H9 (cell line): ENCODE results near the gene TXLNG. TPM values are rescaled to one million over a fixed set of nuclear protein-coding genes. Genes with fewer than 3 reads are reported as not detected.

Experiments used
- DNase-seq: peaks from one replicate; pipeline ENCODE4 v3.0.0-alpha.2; 2017
- H2AFZ ChIP-seq: one replicate; pipeline ENCODE4 v1.6.1; 2013; ENCODE audit warnings: mild to moderate bottlenecking, low read length, control low read depth, moderate library complexity
- H2AK5ac ChIP-seq: 2 replicates; pipeline ENCODE4 v1.6.1; 2013; ENCODE audit warnings: low read length, control low read depth, mixed read lengths; ENCODE audit not compliant: insufficient read length
- H2BK120ac ChIP-seq: one replicate; pipeline ENCODE4 v1.6.1; 2013; ENCODE audit warnings: low read depth, mild to moderate bottlenecking, low read length, control low read depth, inconsistent platforms; ENCODE audit not compliant: poor library complexity, severe bottlenecking
- H2BK12ac ChIP-seq: 2 replicates; pipeline ENCODE4 v1.6.1; 2013; ENCODE audit warnings: low read length, control low read depth, mixed read lengths, low read depth; ENCODE audit not compliant: insufficient read length
- H2BK15ac ChIP-seq: 2 replicates; pipeline ENCODE4 v1.6.1; 2013; ENCODE audit warnings: low read depth, low read length, control low read depth
- H2BK20ac ChIP-seq: one replicate; pipeline ENCODE4 v1.6.1; 2013; ENCODE audit warnings: low read depth, mild to moderate bottlenecking, low read length, control low read depth, inconsistent platforms; ENCODE audit not compliant: poor library complexity, severe bottlenecking
- H2BK5ac ChIP-seq: 2 replicates; pipeline ENCODE4 v1.6.1; 2013; ENCODE audit warnings: low read length, control low read depth, mixed read lengths; ENCODE audit not compliant: insufficient read length
- H3K14ac ChIP-seq: 2 replicates; pipeline ENCODE4 v1.6.1; 2013; ENCODE audit warnings: low read length, control low read depth; ENCODE audit not compliant: insufficient read depth
- H3K18ac ChIP-seq: 2 replicates; pipeline ENCODE4 v1.6.1; 2013; ENCODE audit warnings: low read depth, mild to moderate bottlenecking, mixed read lengths, low read length, control low read depth; ENCODE audit not compliant: insufficient read length
- H3K23ac ChIP-seq: 2 replicates; pipeline ENCODE4 v1.6.1; 2013; ENCODE audit warnings: low read length, control low read depth, mixed read lengths, low read depth; ENCODE audit not compliant: insufficient read length
- H3K23me2 ChIP-seq: 2 replicates; pipeline ENCODE4 v1.6.1; 2013; ENCODE audit warnings: low read depth, mild to moderate bottlenecking, mixed read lengths, low read length, control low read depth; ENCODE audit not compliant: insufficient read length, poor library complexity, severe bottlenecking
- H3K27ac ChIP-seq: 2 replicates; pipeline ENCODE4 v1.5.1; 2013; ENCODE audit warnings: low read length, control low read depth, mixed read lengths, low read depth; ENCODE audit not compliant: insufficient read length
- H3K27me3 ChIP-seq: 2 replicates; pipeline ENCODE4 v1.6.1; 2013; ENCODE audit warnings: low read length, control low read depth, inconsistent platforms; ENCODE audit not compliant: insufficient read depth
- H3K4ac ChIP-seq: 2 replicates; pipeline ENCODE4 v1.6.1; 2013; ENCODE audit warnings: low read depth, mild to moderate bottlenecking, control low read depth, inconsistent platforms, low read length, moderate library complexity
- H3K4me1 ChIP-seq: 2 replicates; pipeline ENCODE4 v1.6.1; 2013; ENCODE audit warnings: low read length, control low read depth, inconsistent platforms; ENCODE audit not compliant: insufficient read depth
- H3K4me2 ChIP-seq: 2 replicates; pipeline ENCODE4 v1.6.1; 2013; ENCODE audit warnings: low read length, control low read depth, mixed read lengths; ENCODE audit not compliant: insufficient read length, insufficient read depth
- H3K56ac ChIP-seq: 2 replicates; pipeline ENCODE4 v1.6.1; 2013; ENCODE audit warnings: low read depth, mild to moderate bottlenecking, mixed read lengths, low read length, control low read depth; ENCODE audit not compliant: insufficient read length
- H3K79me1 ChIP-seq: 2 replicates; pipeline ENCODE4 v1.6.1; 2013; ENCODE audit warnings: low read depth, mild to moderate bottlenecking, moderate library complexity, low read length, control low read depth, inconsistent platforms; ENCODE audit not compliant: insufficient read depth, poor library complexity, severe bottlenecking
- H3K79me2 ChIP-seq: 2 replicates; pipeline ENCODE4 v1.6.1; 2013; ENCODE audit warnings: low read length, control low read depth, inconsistent platforms; ENCODE audit not compliant: insufficient read depth
- H3K9ac ChIP-seq: 2 replicates; pipeline ENCODE4 v1.6.1; 2013; ENCODE audit warnings: low read length, control low read depth, mixed read lengths; ENCODE audit not compliant: insufficient read length; ENCODE audit errors: extremely low read depth
- H3K9me3 ChIP-seq: one replicate; pipeline ENCODE4 v1.6.1; 2013; ENCODE audit warnings: low read depth, low read length, inconsistent platforms; ENCODE audit not compliant: control insufficient read depth
- H3T11ph ChIP-seq: one replicate; pipeline ENCODE4 v1.6.1; 2013; ENCODE audit warnings: mild to moderate bottlenecking, low read length, control low read depth, inconsistent platforms
- H4K20me1 ChIP-seq: one replicate; pipeline ENCODE4 v1.6.1; 2013; ENCODE audit not compliant: control insufficient read depth, insufficient read length, insufficient read depth
- H4K5ac ChIP-seq: 2 replicates; pipeline ENCODE4 v1.6.1; 2013; ENCODE audit warnings: low read depth, mild to moderate bottlenecking, mixed read lengths, low read length, control low read depth; ENCODE audit not compliant: insufficient read length
- H4K8ac ChIP-seq: replicated peaks from 2 replicates; pipeline ENCODE4 v1.6.1; 2013; ENCODE audit warnings: low read length, control low read depth, mixed read lengths, low read depth; ENCODE audit not compliant: insufficient read length
- H4K91ac ChIP-seq: 2 replicates; pipeline ENCODE4 v1.6.1; 2013; ENCODE audit warnings: low read depth, mild to moderate bottlenecking, moderate library complexity, mixed read lengths, low read length, control low read depth; ENCODE audit not compliant: insufficient read length
- H3K27ac Mint-ChIP-seq, 3 experiments: 2 replicates in 2 of 3; 3 replicates in 1 of 3; pipeline ENCODE4 v1.8.0; 2020 to 2021; ENCODE audit warnings: mixed read lengths in 3 of 3, mild to moderate bottlenecking in 1 of 3, moderate library complexity in 1 of 3
- H3K27me3 Mint-ChIP-seq: 2 replicates; pipeline ENCODE4 v1.8.0; 2021; ENCODE audit warnings: low read depth, mild to moderate bottlenecking, moderate library complexity, mixed read lengths
- H3K36me3 Mint-ChIP-seq, 3 experiments: 2 replicates in 2 of 3; 3 replicates in 1 of 3; pipeline ENCODE4 v1.8.0; 2020 to 2021; ENCODE audit warnings: low read depth in 3 of 3, mixed read lengths in 3 of 3; ENCODE audit not compliant: insufficient read depth in 1 of 3
- H3K4me1 Mint-ChIP-seq, 2 experiments: 2 replicates each; pipeline ENCODE4 v1.8.0; 2020; ENCODE audit warnings: mixed read lengths in 2 of 2
- H3K4me3 Mint-ChIP-seq, 2 experiments: 2 replicates in 1 of 2; 3 replicates in 1 of 2; pipeline ENCODE4 v1.8.0; 2020 to 2021; ENCODE audit warnings: mild to moderate bottlenecking in 2 of 2, mixed read lengths in 2 of 2, moderate library complexity in 1 of 2
- H3K9me3 Mint-ChIP-seq, 2 experiments: 2 replicates in 1 of 2; 3 replicates in 1 of 2; pipeline ENCODE4 v1.8.0; 2020; ENCODE audit warnings: mild to moderate bottlenecking in 2 of 2, mixed read lengths in 2 of 2, moderate library complexity in 1 of 2
- total RNA-seq: library from RNA; stranded (reverse); gene quantifications from 2 replicates; pipeline ENCODE4 v1.2.1, GENCODE V29; 2021
- TF ChIP-seq, protein P1 (sequence below): fragments of 200-600 bp; sonication (generic); conservative IDR thresholded peaks from 3 replicates; pipeline ENCODE4 v1.8.0; 2021; ENCODE audit warnings: antibody characterized with exemption, mild to moderate bottlenecking

Gene TXLNG
- total RNA-seq, 1 experiment from 2014 or later, result 90.7 TPM

DNA sequence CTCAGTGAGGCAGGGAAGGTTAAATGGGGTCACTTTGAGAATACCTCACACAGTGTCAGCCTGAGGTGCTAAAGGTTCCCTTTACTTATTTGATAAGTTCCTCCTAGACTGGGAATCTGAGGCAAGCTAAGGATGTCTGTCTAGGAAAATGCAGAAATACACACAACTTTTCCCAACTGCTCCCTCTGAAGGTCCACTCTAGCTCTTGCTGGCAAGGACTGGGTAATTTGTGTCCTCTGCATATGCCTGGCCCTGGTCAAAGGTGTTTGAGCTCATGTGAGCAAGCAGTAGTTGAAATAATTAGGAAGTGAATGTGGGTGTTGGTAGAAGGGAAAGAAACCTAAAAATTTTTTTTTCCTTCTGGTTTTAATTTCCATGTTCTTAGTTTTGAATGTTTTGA, 21.3 kb downstream of the TXLNG start:
- Mint-ChIP-seq H3K4me3 (no peak overlapping the region), H3K27ac (no peak overlapping the region; a peak in 1 of 7 replicates)
- no peak overlapping the region for H3K14ac ChIP-seq

More for the DNA sequence above, 21.3 kb downstream of the TXLNG start:
- Histone ChIP-seq H3K4me2 (no peak overlapping the region), H2BK120ac (no peak overlapping the region), H3K79me2 (peaks cover 35% of the 10 kb centered on the region; the same call in 1 of the 2 replicates), H2BK5ac (no peak overlapping the region), H3K4ac (no peak overlapping the region), H3T11ph (no peak overlapping the region), H4K5ac (no peak overlapping the region), H4K20me1 (no peaks in the 10 kb centered on the region), H2AK5ac (no peak overlapping the region), H2AFZ (no peak overlapping the region), H2BK20ac (no peak overlapping the region), H4K91ac (no peak overlapping the region), H3K4me1 (no peaks in the 10 kb centered on the region; the same call in 1 of the 2 replicates), H3K9me3 (no peaks in the 10 kb centered on the region), H3K79me1 (peaks cover 17% of the 10 kb centered on the region), H4K8ac (no peak overlapping the region), H3K56ac (no peak overlapping the region), H3K23me2 (no peaks in the 10 kb centered on the region), H3K9ac (no peak overlapping the region), H3K18ac (no peak overlapping the region), H3K27me3 (no peaks in the 10 kb centered on the region), H2BK15ac (no peak overlapping the region), H3K27ac (no peak overlapping the region), H2BK12ac (no peak overlapping the region), H3K23ac (no peak overlapping the region)
- TF ChIP-seq, protein P1, sequence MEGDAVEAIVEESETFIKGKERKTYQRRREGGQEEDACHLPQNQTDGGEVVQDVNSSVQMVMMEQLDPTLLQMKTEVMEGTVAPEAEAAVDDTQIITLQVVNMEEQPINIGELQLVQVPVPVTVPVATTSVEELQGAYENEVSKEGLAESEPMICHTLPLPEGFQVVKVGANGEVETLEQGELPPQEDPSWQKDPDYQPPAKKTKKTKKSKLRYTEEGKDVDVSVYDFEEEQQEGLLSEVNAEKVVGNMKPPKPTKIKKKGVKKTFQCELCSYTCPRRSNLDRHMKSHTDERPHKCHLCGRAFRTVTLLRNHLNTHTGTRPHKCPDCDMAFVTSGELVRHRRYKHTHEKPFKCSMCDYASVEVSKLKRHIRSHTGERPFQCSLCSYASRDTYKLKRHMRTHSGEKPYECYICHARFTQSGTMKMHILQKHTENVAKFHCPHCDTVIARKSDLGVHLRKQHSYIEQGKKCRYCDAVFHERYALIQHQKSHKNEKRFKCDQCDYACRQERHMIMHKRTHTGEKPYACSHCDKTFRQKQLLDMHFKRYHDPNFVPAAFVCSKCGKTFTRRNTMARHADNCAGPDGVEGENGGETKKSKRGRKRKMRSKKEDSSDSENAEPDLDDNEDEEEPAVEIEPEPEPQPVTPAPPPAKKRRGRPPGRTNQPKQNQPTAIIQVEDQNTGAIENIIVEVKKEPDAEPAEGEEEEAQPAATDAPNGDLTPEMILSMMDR, result peak; percentile 42
- no peak for DNase-seq
- Mint-ChIP-seq H3K36me3 (peaks cover 15 to 38% (median 26%) of the 10 kb centered on the region in 3 experiments; a peak in 6 of 7 replicates), H3K9me3 (no peaks in the 10 kb centered on the region), H3K27me3 (no peaks in the 10 kb centered on the region), H3K4me1 (peaks cover 20 to 24% of the 10 kb centered on the region in 2 experiments)
